NCI-H1105 treated with DMSO at 0.1 percent for 48 hours (cell line): ENCODE data around the gene CCDC148.
A peak's percentile ranks its signal among the peaks of the same experiment; 100 is the strongest.
"Not testable (repeated sequence)": the region's sequence is repeated elsewhere in the genome, so short reads cannot be mapped to it uniquely, and the experiment has no call there.

Source experiments
- DNase-seq: peaks from one replicate; lab custom pipeline; 2025; lab: John Stamatoyannopoulos, UW

Gene CCDC148

DNA sequence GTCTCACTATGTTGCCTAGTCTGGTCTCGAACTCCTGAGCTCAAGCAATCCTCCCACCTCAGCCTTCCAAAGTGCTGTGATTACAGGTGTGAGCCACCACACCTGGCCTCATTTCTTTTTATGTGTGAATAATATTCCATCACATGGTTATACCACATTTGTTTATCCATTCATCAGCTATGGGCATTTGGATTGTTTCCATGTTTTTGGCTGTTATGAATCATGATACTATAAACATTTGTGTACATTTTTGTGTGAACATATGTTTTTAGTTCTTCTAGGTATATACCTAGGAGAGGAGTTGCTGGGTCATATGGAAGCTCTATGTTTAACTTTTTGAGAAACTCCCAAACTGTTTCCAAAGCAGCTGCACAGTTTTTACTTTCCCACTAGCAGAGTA, 24.6 kb upstream of the CCDC148 start:
- DNase-seq, result no peak

DNA sequence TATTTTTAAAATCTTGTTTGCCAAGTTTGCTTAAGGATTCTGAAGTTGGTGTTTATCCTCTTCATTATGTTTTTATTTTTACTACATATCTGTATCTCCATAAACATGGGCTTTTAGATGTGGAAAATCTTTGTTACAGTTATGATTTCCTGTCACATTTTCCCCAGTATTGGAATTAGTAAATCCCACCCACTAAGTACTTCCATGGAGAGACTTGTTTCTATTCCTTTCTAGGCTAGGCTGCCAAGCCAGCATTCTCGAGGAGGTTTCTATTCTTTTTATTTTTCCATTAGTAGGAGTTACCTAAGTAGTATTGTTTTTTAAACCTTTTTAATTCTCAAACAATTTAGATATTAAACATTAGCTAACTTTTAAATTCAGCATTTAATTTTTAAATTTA, 22.3 kb upstream of the CCDC148 start:
- no peak for DNase-seq

DNA sequence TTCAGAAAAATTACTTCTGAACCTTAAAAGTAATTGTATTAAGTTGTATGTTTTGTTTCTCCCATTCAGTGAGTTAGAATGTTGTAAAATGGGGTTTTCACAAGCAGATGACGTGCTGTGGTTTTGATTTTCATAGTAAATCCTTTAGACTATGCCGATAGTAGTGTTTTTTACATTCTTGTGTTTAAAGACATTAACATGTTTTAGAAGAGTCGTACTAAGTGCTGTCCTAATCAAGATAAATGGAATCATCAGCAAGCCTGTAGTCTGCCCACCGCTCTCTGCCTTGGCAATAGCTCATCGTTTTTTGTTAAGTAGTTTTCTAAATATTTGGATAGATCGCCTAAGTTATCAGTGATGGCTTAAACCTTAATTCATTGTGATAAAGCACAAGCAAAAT, 21.7 kb upstream of the CCDC148 start:
- DNase-seq, result no peak

DNA sequence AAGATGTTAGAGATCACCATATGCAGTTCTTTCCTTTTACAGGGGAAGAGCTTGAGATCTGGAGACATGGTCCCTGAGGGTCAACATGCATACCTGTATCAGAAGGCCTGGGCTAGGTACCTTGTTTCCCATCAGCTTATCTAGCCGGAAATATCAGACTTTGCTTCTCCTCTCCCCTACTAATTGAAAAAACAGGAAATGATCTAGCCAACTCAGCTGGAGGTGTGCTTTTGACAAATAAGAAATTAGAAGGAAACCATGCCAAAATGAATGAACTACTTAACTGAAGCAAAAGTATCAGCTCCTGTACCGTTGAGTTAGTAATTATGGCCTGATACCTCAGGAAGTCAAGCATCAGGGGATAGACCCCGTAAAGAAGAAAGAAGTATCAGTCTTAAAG, 20.6 kb upstream of the CCDC148 start:
- DNase-seq, result no peak

DNA sequence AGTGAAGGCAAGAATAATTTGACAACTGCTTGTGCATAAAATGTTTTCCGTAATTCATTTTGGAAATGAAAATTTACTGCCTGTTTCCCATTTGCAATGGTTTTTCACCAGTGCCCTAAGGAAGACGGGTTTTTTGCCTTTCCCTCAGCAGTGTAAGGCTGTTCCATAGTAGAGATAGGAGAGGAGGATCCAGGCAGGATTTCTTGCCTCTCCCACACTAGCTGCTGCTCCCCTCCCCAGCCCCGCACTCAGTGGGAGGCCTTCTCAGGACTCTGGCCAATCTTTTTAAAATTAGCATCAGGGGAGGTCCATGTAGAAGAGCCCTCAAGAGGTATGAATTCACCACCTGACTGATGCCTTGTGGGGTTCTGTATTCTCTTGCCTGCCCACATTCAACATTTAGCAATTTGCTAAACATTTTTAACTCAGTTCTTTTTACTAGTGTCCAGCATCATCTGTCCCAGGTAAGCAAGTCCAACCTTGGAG, 18.0 kb upstream of the CCDC148 start:
- not testable (repeated sequence) for DNase-seq

DNA sequence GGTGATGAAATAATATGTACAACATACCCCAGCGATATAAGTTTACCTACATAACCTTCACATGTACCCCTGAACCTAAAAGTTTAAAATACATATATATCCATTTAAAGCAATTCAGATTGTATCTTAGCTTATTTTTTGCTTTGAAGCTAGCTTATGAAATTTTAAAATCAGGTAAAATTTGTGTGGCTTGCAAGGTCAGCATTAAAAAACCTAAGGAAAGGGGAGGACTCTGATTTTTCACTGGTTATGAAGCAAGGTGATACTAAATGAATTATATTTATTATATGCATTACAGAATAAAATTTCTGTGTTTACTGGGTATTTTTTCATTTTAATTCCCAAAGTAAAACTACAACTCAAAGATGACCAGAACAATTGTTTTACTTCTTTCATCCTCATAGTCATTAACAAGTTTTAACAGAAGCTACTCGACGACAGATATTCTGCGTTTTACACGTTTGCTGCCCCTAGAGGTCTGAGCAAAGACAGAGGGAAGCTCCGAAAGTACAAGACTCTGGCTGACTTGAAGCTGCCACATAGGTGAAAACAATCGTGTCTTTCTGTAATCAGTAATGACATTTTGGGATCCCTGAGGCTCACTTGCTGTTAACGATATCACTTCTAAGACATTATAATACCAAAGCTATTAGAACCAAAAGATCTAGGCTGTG, 17.3 kb upstream of the CCDC148 start:
- no peak for DNase-seq

DNA sequence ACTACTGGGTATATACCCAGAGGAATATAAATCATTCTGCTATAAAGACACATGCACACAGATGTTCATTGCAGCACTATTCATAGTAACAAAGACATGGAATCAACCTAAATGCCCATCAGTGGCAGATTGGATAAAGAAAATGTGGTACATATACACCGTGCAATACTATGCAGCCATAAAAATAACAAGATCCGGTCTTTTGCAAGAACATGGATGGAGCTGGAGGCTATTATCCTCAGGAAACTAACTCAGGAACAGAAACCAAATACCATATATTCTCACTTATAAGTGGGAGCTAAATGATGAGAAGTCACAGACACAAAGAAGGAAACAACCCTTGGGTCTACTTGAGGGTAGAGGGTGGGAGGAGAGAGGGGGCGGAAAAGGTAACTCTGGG, 16.7 kb upstream of the CCDC148 start:
- not testable (repeated sequence) for DNase-seq

DNA sequence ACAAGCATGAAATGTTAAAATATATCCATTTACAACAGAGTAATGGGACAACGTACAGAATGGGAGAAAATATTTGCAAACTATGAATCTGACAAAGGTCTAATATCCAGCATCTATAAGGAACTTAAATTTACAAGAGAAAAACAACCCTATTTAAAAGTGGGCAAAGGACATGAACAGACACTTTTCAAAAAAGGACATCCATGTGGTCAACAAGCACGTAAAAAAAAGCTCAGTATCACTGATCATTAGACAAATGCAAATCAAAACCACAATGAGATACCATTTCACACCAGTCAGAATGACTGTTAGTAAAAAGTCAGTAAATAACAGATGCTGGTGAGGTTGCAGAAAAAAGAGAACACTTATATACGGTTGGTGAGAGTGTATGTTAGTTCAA, 16.3 kb upstream of the CCDC148 start:
- not testable (repeated sequence) for DNase-seq

DNA sequence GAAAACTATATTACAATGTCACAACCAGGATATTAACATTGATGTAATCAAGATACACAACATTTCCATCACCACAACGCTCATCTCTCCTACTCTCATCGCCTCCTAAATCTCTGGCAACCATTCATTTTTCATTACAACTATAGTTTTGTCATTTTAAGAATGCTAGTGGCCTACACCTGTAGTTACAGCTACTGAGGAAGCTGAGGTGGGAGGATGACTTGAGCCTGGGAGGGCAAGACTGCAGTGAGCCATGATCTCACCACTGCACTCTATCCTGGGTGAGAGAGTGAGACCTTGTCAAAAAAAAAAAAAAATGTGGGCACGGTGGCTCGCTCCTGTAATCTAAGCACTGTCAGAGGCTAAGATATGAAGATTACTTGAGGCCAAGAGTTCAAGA, 10.7 kb upstream of the CCDC148 start:
- DNase-seq, result no peak

DNA sequence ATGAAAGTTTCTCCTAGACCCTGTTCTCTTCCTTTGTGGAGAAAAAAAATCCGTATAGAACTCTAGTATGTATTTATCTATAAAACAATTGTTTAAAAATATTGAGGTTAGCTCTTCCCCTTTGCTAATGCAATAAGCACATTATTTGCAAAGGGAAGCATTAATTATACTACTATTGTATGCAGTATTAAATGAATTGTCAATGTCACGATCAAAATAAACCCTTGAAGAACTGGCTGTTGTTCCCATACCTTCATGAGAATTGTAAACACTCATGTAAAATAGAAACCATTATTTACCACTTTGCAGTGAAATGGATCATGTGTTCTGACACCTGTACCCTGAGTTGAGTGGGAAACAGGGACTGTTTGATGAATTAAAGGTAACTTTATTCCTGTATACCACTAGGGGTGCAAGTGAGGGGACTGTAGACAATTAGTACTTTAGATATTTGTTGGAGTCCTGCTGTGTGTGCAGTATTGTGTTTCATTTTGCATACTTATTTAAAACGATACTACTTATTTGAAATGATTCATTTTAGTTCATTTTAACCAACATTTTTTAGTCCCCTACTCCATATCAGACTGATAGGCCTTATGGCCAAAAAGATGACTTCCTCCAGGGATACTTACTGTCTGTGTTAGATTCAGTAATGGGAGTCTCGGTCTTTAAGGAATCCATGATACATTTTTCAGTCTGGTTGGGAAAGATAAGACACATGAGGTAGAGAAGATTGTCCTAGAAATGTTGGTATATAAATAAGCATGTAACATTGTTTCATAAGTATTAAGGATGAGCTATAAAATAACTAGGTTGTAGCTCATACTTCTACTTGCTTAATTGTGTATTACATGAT, 8.1 kb upstream of the CCDC148 start:
- peak; percentile 19 for DNase-seq

DNA sequence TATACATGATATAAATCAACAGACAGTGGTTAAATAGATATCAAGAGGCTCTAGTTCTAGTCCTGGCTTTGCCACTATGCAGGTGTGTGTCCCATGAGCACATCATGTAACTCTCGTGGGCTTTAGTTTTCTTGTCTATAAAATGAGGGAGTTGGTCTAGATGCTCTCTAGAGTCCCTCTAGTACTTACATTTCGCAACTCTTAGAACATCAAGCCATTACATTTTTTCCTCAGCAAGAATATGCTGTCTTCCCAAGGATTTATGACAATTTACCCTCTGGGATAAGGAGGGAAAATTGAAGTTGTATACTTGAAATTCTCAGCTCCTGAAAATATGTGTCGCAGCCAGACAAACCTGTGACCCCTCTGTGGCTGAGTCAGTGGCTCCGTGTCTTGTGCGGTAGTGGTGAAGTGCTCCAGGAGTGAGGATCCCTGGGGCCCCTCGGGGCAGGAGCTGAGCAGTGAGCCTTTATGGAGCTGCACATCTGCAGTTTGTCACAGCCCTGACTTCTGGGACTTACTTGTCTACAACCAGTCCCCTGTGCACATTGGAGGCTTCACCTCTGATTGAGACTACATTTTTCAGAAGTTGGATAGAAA, 7.0 kb upstream of the CCDC148 start:
- no peak for DNase-seq

DNA sequence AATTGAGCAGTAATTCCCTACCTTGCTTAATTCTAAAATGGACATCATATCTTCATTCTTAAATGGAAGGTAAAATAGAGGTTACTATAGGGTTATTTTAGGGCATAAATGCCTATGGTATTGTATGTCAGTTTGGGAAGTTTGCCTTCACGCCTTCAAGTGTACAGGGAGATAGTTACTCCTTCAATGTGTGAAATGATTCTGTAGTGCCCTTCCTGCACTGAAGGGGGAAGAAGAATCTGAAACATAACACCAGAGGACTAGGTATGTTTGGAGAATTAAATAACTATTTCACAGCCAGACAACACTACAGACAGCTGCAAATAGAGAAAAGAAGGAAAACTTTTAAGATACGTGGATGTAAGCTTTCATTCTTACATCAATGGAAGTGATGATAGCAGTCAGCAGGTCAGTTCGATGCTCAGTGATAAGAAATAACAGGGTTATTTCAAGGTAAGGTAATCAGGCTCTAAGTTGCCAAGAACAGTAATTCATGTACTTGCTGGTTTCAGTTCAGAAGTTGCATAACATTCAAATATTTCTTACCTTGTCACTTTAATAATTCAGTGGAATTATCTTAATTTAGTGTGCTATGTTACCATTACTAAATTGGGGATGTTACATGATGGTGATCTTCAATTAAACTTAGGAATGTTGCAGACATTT, 4.2 kb upstream of the CCDC148 start:
- DNase-seq, result no peak

DNA sequence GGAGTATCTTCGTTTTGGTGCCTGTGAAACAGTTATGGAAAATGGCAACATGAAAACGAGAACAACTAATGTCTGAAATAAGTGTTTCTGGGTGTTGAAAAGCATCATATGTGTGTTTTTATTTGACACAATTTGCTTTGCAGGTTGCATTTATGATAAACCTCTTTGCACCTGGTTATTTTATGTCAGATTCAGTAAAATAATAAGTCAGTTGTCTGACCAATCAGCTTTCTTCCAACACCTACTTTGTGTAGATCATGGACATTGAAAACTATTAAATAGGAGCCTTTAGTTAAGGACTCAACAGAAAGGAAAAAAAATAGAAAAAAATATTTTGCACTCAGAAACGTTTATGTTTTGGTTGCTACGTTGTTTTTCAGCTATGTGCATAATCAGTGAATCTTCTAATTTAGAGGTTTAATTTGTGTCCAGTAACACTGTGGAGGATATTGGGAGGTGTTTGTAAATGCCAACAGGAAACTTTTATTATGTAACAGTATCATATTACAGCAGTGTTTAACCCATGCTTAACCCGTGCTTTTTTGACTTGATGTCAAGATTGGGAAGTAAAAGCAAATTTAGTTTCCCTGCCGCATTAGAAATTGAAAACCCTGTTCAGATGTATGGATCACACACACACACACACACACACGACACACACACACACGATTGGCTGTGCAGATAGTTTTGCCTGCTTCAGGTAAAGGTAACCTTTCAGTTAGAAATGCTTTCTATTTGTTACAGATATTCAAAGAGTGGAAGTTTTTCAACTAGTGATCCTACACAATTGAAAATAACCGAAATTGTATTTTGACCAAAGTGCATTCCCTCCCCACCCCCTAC, 2.8 kb upstream of the CCDC148 start:
- DNase-seq, result no peak

DNA sequence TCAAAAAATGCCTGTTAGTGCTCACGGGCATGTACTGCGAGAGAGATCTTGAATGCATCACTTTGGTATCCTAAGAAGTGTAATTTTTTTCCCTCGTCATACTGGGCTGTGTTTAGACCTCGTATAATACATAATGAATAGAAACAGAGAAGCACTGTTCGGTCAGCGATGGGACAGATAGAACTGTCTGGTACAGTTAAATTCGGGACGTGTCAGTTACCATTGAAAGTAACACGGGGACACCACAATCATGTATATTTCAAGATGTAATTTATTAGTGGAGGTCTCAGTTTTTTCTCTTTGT, 2.0 kb upstream of the CCDC148 start:
- no peak for DNase-seq

DNA sequence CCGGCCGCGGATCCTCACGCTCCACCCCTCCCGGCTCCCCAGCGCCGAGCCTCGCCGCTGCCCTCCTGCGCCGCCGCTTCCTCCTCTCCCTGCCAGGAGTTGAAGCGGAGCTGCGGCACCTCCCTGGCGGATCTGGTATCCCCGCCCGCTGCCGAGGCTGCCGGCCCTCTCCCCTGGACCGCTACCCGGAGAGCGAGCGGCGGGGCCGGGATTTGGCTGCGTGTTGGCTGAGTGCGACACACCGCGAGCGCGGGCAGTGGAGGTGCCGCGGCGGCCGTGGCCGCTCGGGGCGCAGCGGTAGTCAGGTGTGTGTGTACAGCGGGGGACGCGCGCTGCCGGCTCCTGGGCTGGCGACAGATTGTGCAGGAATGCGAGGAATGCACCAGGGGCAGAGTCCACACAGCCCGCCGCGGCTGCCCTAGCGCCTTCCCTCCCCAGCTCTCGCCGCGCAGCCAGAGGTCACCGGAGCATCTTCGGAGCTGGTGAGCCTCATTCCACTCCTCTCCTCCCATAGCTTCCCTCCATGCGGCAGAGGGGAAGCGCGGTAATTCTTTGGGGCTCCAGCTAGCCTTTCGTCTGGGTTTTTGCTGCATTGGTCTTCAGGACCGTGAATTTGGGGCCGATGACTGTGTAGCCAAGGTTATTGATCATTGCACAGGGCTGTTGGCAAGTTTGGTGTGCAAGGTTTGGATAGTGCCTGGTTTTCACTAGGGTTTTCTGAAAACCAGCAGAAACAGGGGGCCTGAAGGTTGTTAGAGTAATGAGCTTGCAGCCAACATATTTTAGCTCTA, 1.5 kb upstream of the CCDC148 start:
- peak; percentile 64 for DNase-seq

DNA sequence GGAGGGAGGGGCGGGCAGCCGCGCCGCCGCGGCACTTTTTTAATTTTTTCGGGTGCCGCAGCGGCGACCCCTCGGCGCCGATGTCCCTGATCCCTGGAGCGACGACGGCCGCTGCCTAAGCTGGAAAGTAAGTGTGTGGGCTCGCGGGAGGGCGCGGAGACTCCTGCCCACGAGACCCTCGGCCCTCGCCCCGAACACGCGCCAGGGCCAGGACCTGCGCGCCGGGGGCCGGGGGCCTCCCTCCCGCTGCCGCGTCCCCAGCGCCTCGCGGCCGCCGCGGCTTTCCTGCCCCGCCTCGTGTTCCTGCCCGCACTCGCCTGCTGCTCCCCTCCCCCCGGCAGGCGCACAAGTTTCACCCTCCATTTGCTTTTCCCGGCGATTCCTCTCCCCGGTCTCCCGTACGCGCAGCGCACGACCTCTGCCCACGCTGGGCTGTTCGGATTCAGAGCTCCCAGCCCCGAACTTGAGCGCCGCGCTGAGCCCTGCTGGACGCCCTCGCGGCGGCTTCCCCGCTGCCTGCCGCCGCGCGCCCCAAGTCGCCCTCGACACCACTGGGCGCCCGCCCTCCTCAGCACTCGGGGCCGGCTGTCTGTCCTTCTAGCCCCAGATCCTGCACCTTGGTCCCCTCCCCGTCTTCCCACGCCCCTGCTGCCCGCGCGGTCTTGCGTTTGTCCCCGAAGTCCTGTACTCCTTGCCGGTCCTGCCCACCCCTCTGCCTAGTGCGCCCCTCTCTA, 706 bp upstream of the CCDC148 start:
- peak; percentile 56 for DNase-seq

DNA sequence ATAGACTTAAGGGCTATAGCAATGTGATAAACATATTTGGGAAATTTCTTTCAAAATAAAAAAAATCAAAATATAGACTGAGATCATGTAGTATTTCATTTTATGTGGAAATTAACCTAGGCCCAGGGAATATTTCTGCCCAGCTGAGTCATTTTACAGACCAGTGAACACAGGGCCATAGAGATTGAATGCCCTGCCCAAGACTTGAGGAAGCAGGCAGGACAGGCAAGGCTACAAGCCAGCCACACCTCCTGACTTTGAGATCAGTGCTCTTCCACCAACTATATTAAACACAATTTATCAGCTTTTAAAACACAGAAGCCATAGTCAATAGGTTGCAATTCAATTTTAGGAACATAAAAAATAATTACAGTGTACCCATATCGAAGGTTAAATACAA, 12.9 kb downstream of the CCDC148 start:
- no peak for DNase-seq

DNA sequence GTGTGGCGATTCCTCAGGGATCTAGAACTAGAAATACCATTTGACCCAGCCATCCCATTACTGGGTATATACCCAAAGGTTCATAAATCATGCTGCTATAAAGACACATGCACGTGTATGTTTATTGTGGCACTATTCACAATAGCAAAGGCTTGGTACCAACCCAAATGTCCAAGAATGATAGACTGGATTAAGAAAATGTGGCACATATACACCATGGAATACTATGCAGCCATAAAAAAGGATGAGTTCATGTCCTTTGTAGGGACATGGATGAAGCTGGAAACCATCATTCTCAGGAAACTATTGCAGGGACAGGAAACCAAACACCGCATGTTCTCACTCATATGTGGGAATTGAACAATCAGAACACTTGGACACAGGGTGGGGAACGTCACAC, 17.5 kb downstream of the CCDC148 start:
- DNase-seq, result not testable (repeated sequence)

DNA sequence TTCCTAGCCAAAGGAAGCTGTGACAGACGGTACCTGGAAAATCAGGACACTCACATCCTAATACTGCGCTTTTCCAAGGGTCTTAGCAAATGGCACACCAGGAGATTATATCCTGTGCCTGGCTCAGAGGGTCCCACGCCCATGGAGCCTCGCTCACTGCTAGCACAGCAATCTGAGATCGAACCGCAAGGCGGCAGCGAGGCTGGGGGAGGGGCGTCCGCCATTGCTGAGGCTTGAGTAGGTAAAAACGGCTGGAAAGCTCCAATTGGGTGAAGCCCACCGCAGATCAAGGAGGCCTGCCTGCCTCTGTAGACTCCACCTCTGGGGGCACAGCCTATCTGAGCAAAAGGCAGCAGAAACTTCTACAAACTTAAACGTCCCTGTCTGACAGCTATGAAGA, 22.8 kb downstream of the CCDC148 start:
- DNase-seq, result not testable (repeated sequence)

DNA sequence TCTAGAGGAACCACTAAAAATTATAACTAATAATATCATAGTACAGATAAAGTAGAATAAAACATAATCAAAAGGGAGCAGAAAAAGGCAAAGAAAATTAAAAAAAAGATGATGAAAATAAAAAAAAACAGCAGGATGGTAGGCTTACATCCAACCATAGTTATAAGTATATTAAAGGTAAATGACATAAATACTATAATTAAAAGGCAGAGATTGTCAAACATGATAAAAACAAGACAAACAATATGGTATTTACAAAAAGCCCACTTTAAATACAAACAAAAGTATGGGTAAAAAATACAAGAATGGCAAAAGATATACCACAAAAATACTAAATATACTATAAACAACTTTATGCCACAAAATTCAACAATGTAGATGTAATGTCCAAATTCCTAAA, 24.4 kb downstream of the CCDC148 start:
- DNase-seq, result no peak
